Heart left ventricle (tissue), 16 donors: Measurements from ENCODE around the gene GART. TPM values are rescaled to one million over a fixed set of nuclear protein-coding genes. Genes with fewer than 3 reads are reported as not detected.

Experiments
- ATAC-seq, 4 donors: fragments of 200-7000 bp; cut with Tn5 transposase; one replicate each; pipeline ENCODE4 v1.9.1; 2020 to 2022; ENCODE audit warnings: moderate library complexity in 4 of 4, mild to moderate bottlenecking in 3 of 4, moderate number of reproducible peaks in 1 of 4
- DNase-seq, 5 donors: peaks; one replicate each; pipeline ENCODE4 v3.0.0-alpha.2; 2020
- H3K27ac ChIP-seq, 12 donors: fragments of 200-600 bp; sonication (generic) in 4 of 12; one replicate each; pipeline versions ENCODE4 v1.5.0 to v1.8.0; 2016 to 2022; ENCODE audit warnings: mild to moderate bottlenecking in 2 of 12
- H3K27me3 ChIP-seq, 9 donors: fragments of 200-600 bp; sonication (generic) in 2 of 9; one replicate each; pipeline versions ENCODE4 v1.5.1 to v1.8.0; 2016 to 2022; ENCODE audit warnings: mild to moderate bottlenecking in 3 of 9
- H3K36me3 ChIP-seq, 9 donors: fragments of 200-600 bp; sonication (generic) in 2 of 9; one replicate each; pipeline versions ENCODE4 v1.5.0 to v1.8.0; 2018 to 2022; ENCODE audit warnings: mild to moderate bottlenecking in 2 of 9
- H3K4me1 ChIP-seq, 12 donors: fragments of 200-600 bp; sonication (generic) in 4 of 12; one replicate each; pipeline versions ENCODE4 v1.5.0 to v1.8.0; 2016 to 2022; ENCODE audit warnings: mild to moderate bottlenecking in 3 of 12
- H3K4me3 ChIP-seq, 12 donors: fragments of 200-600 bp; sonication (generic) in 4 of 12; one replicate each; pipeline versions ENCODE4 v1.5.0 to v1.8.0; 2017 to 2022; ENCODE audit warnings: mild to moderate bottlenecking in 9 of 12, moderate library complexity in 4 of 12
- H3K9me3 ChIP-seq, 12 donors: fragments of 200-600 bp; sonication (generic) in 4 of 12; one replicate each; pipeline versions ENCODE4 v1.5.0 to v1.8.0; 2016 to 2022; ENCODE audit warnings: mild to moderate bottlenecking in 1 of 12
- CTCF ChIP-seq, 12 donors: fragments of 200-600 bp; sonication (generic) in 4 of 12; IDR thresholded peaks; one replicate each; pipeline versions ENCODE4 v1.5.0 to v1.8.0; 2018 to 2022; ENCODE audit warnings: antibody characterized with exemption in 12 of 12, mild to moderate bottlenecking in 5 of 12
- POLR2A ChIP-seq, 2 donors: fragments of 450-650 bp; IDR thresholded peaks; one replicate each; pipeline ENCODE4 v1.6.1; 2017; ENCODE audit warnings: antibody characterized with exemption in 2 of 2, mild to moderate bottlenecking in 2 of 2, moderate library complexity in 2 of 2
- WGBS, 4 donors: extraction: QIAGEN DNeasy Blood & Tissue Kit in 2 of 4; methylation state at CpG; one replicate each; pipeline versions ENCODE4 v1.1.5 to v1.1.7; 2013 to 2018; 5-methylcytosine and 5-hydroxymethylcytosine counted together
- intact Hi-C, 10 donors: fragments of 100-400 bp; cut with DNase I; formaldehyde crosslinking; loops; one replicate each; pipeline versions ENCODE4 v1.11.1 to v1.14.2; 2022
- polyA plus RNA-seq, 2 donors: library from polyadenylated mRNA; stranded (reverse); fragments of 200-250 nt; gene quantifications; one replicate each; pipeline ENCODE4 v1.2.3, GENCODE V29; 2013
- total RNA-seq, 9 donors: library from RNA; depleted of rRNA in 2 of 9; stranded (reverse); fragments of >200 nt in 2 of 9; fragmentation: NEBNext Ultra II Directional in 3 of 9; extraction: Animal tissue kit (Norgen Biotek cat#: 25700) in 3 of 9; gene quantifications; one replicate each; pipeline versions ENCODE4 v1.1.0 to v1.2.4, GENCODE V29; 2016 to 2023
- donor health status: ischemic (EF 13 %, LVEDD 7.1; RV severe dilation, severe dysfunction).
- donor health status: healthy with polysubstance abuse.
- donor health status: DM: no; HTN: yes; CAD: no.
- donor health status: DM: no; HTN: no; CAD: no.
- donor health status: ischemic (EF 25% LVEDD 6.9; RV normal size, moderate dysfunction).
- donor health status: ischemic (EF 25% LVEDD 5.7; RV mildly dilated, moderate dysfunction).
- donor health status: healthy.
- donor health status: DM: yes; HTN: yes; CAD: no.
- donor health status: ischemic (EF 35%, LVEDD 5.7; RV mildly dilated, moderate dysfunction).
- donor health status: nonischemic (EF 11% LVEDD 7.7; RV severe dilation, severe dysfunction).
- donor health status: DM: yes; HTN: yes; CAD: no.
- donor health status: PGD.
- donor health status: ischemic (EF 29% LVEDD 5.4; RV normal size, mild dysfunction).
- donor health status: nonischemic (EF 23%, LVEDD 6.1; RV moderate dilation, normal function).

The GART gene
- total and polyA plus RNA-seq, 11 donors = 9.0 to 53.1 (median 40.7) TPM

- Histone ChIP-seq H3K9me3 (no peaks in the 10 kb centered on the region), H3K4me1 (peaks cover 0 to 16% (median under 1%) of the 10 kb centered on the region in 12 donors), H3K27me3 (no peaks in the 10 kb centered on the region), H3K27ac (no peak overlapping the region), H3K36me3 (peaks cover 0 to 100% (median 78%) of the 10 kb centered on the region in 9 donors), H3K4me3 (no peak overlapping the region)
- ATAC-seq = no peak
- 98% methylated on average over 2 of the region's 2 CpGs for WGBS, 4 donors
- DNase-seq = no peak
- TF ChIP-seq POLR2A (IDR thresholded peaks at IDR 0.05) (no peak), CTCF (IDR thresholded peaks at IDR 0.05) (no peak)
- intact Hi-C loops = no loop called here
These were observed 24.6 kb upstream of the GART start for GRCh38 chr21:33566514-33566913.

- TF ChIP-seq CTCF (IDR thresholded peaks at IDR 0.05) (no peak), POLR2A (IDR thresholded peaks at IDR 0.05) (no peak)
- no peaks in the 10 kb centered on the region for H3K27me3 ChIP-seq
- H3K36me3 ChIP-seq = peaks cover 3 to 100% (median 78%) of the 10 kb centered on the region in 9 donors
- no peak overlapping the region for H3K27ac ChIP-seq
- no peak for ATAC-seq
- H3K4me1 ChIP-seq = peaks cover 0 to 29% (median 9%) of the 10 kb centered on the region in 12 donors
- H3K9me3 ChIP-seq = no peaks in the 10 kb centered on the region
- intact Hi-C loops = no loop called here
- 94 to 98% (median 96%) methylated on average over 2 of the region's 2 CpGs for WGBS, 4 donors
- no peak overlapping the region for H3K4me3 ChIP-seq
- DNase-seq = no peak
These were observed 20.5 kb upstream of the GART start for GRCh38 chr21:33562389-33562788.

- intact Hi-C loops = no loop called here
- no peak for TF ChIP-seq CTCF (IDR thresholded peaks at IDR 0.05)
- TF ChIP-seq POLR2A (IDR thresholded peaks at IDR 0.05) = no peak
- DNase-seq (no peak), ATAC-seq (no peak)
- Histone ChIP-seq H3K9me3 (no peaks in the 10 kb centered on the region), H3K4me1 (peaks cover 0 to 36% (median 14%) of the 10 kb centered on the region in 12 donors), H3K27me3 (no peaks in the 10 kb centered on the region), H3K36me3 (peaks cover 3 to 100% (median 79%) of the 10 kb centered on the region in 9 donors), H3K27ac (no peak overlapping the region), H3K4me3 (no peak overlapping the region)
- 60 to 76% (median 63%) methylated on average over 2 of the region's 2 CpGs for WGBS, 4 donors
These were observed 19.5 kb upstream of the GART start for GRCh38 chr21:33561373-33561772.

GRCh38 chr21:33560965-33561364 lies 19.0 kb upstream of the GART start:
- Histone ChIP-seq H3K9me3 (no peaks in the 10 kb centered on the region), H3K4me3 (no peak overlapping the region), H3K4me1 (peaks cover 0 to 40% (median 16%) of the 10 kb centered on the region in 12 donors), H3K27me3 (no peaks in the 10 kb centered on the region), H3K27ac (no peak overlapping the region), H3K36me3 (peaks cover 3 to 100% (median 83%) of the 10 kb centered on the region in 9 donors)
- ATAC-seq (no peak), DNase-seq (no peak)
- intact Hi-C loops = no loop called here
- TF ChIP-seq CTCF (IDR thresholded peaks at IDR 0.05) = no peak
- TF ChIP-seq POLR2A (IDR thresholded peaks at IDR 0.05) = no peak
